NCI-H510A treated with DMSO at 0.1 percent for 48 hours (cell line): ENCODE data around the gene ZBBX.
"Not testable (repeated sequence)": the region's sequence is repeated elsewhere in the genome, so short reads cannot be mapped to it uniquely, and the experiment has no call there.

Source experiments
- DNase-seq: peaks from one replicate; lab custom pipeline; 2025; lab: John Stamatoyannopoulos, UW

ZBBX gene, protein sequence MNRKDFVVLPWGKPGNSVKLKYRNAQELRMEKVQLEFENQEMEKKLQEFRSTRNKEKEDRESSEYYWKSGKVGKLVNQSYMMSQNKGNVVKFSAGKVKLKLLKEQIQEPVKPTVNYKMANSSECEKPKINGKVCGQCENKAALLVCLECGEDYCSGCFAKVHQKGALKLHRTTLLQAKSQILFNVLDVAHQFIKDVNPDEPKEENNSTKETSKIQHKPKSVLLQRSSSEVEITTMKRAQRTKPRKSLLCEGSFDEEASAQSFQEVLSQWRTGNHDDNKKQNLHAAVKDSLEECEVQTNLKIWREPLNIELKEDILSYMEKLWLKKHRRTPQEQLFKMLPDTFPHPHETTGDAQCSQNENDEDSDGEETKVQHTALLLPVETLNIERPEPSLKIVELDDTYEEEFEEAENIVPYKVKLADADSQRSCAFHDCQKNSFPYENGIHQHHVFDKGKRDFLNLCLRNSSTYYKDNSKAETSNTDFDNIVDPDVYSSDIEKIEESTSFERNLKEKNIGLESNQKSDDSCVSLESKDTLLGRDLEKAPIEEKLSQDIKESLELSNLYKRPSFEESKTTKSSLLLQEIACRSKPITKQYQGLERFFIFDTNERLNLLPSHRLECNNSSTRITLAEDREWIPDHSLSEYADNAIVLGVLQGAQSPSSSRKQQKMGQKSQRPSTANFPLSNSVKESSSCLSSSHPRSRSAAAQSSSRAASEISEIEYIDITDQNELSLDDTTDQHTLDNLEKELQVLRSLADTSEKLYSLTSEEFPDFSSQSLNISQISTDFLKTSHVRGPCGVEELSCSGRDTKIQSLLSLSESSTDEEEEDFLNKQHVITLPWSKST

DNA sequence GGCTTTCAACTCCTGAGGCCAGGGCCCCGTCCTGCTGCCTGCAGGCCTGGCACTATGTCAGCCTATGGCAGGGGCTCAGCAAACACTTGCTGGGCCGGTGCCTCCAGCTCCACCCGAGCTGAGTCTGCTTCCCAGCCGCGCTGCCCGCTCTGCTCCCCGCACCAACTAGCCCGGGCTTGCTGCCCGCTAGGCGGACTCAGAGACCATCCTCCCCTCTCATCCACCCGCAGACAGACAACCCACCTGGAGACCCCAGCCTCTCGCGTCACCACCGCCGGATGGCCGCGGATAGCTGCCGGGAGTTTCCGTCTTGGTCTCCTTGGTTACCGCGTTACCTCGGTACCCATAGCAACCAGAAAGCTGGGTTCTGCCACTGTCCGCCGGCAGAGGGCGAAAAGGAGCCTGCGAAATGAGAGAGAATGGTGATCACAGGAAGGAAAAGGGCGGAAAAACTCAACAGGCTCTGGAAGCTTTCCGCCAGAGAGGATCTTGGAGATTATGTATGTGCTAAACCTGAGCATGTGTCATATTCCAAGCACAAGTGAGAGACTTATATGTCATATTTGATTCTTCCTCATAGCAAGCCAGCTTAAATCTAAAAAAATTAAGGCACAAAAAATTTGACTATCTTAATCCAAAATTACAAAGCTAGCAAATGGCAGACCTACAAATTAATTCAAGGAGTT is at the start of gene ZBBX:
ZBBX (minus strand) TSS at position 294 of the 686 bp plus-strand sequence. CDS start 7,396 bp downstream, outside the sequence.
- DNase-seq: peak; percentile 83

DNA sequence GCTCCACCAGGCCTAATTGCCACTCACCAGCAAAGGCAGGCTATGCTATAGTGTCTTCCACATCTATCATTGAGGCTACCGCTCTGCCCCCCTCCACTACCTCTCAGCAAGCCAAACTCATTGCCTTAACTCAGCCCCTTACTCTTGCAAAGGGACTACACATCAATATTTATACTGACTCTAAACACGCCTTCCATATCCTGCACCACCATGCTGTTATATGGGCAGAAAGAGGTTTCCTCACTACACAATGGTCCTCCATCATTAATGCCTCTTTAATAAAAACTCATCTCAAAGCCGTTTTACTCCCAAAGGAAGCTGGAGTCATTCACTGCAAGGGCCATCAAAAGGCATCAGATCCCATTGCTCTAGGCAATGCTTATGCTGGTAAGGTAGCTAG is 46.9 kb upstream of the ZBBX start:
- not testable (repeated sequence) for DNase-seq

DNA sequence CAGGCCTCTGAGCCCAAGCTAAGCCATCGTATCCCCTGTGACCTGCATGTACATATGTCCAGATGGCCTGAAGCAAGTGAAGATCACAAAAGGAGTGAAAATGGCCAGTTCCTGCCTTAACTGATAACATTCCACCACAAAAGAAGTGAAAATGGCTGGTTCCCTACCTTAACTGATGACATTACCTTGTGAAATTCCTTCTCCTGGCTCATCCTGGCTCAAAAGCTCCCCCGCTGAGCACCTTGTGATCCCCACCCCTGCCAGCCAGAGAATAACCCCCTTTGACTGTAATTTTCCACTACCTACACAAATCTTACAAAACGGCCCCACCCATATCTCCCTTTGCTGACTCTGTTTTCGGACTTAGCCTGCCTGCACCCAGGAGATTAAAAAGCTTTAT is 42.3 kb upstream of the ZBBX start:
- not testable (repeated sequence) for DNase-seq

DNA sequence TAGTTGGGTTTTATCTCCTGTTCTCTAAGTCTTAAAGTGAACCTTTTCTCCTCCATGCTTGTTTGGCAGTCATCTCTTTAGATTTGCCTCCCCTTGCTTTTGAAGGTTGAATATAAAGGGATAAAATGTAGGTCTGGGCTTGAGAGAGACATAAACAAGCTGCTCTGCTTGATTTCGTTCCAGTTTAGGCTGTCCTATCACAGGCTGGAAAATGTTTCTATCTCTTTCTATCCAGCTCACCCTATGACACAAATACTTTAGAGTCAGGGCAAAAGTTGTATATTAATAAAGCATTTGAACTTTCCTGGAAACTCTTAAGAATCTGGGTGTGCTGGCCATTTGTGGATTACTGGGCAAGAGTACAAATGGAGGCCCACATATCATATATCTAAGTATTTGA is 29.5 kb upstream of the ZBBX start:
- no peak for DNase-seq

DNA sequence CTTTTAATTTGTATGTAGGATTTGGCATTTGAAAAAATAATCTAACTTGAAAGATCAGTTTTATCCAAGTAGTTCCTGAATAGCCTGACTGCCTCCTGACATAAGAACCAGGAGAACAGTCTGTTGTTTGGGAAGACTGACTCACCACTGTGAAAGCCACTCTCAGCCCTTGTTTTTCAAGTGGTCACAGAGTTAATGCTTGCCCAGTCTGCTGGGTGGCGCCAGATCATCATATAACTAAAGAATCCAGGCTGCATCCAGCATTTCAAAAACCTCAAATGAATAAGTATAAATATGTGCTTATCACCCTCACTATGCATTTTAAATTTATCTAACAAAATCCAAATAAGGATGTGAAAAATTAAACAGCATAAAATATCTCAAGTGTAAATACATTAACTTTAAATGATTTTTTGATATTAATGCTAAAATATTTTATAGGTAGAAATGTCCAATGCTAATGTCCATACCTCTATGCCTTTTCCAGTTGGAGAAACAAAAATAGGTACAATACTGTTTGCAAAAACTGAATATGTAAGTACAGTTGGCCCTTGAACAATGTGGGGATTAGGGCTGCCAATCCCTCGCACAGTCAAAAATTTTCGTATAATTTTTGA is 26.9 kb upstream of the ZBBX start:
- DNase-seq: peak; percentile 62

DNA sequence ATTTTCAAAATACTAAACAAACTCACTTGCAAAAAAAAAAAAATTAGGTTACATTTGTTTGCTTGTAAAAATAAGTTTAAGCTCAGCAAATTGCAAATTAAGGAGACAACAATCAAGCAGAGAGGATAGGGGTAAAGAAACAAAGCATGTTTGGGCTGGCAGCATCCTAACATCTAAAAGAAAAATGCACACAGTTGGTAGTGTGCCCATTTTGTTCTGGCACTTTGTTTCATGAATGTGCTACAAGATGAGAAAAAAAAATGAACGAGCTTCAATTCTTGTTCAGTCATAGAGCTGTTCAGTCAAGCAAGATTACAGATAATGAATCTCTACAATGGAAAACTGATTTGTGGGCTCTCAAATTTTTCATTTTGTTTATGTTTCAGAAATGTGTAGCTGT is 17.7 kb upstream of the ZBBX start:
- no peak for DNase-seq

DNA sequence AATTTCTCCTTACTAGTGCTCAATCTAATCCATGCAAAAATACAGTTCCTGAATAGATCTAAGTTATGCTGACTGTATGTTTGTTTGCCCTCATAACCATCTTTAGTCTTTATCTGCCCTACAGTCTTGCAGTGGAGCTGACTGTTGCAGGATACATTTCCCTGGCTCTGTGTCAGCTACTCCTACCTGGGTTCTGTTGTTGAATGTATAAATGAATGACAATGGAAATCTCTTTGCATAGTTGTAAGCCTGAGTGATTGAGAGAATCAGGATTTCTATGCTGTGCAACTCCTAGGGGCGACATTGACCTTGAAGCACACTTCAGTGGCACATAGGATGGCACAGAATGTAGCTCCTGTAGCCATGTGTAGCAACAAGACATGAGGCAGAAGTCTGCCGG is 16.0 kb upstream of the ZBBX start:
- no peak for DNase-seq

DNA sequence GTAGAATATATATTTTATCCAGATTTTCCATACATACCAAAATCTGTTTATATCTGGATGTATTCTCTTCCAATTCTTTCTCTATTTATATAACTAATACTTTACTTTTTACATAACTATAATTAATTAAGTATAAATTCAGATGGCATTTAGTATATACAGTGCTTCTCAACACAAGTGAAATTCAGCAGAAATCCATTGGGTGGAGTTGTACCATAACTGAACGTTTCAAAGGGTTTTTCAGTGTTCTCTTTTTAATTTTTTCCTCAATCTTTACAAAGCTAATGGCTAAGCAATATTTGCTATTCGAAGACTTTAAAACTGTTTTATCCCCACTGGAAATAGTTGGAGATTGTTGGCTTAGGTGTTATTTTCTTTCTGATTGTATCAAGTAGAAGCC is 13.9 kb upstream of the ZBBX start:
- no peak for DNase-seq

DNA sequence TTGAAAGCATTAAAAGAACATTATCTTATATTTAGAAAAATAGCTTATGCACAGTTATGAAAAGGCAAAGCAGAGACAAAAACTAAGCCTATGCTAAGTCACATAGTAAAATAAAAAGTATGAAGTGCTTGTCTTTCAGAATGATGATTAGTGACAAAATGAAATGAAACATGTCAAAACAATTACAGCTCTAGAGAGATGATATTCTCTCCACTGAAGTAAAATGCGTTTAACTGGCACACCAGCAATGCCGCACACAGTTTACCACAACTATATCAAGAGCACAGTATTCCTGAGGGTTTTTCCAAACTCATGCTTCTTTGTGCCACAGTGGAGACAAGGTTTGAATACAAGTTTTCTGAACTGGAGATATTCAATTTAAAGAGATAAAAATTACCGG is 2.1 kb upstream of the ZBBX start:
- no peak for DNase-seq

DNA sequence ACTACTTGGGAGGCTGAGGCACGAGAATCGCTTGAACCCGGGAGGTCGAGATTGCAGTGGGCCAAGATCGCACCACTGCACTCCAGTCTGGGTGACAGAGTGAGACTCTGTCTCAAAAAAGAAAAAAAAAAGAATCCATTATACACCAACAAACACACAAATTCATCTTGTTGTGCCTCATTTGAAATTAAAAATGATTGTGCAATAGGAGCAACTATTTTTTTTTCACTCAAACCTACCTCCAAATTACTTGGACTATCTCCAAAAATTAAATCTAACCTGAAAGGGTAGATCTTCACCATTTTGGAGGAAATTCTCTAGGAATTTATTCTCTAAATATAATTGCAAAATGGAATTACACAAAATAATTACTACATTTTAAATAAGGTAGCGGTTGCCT is 4.6 kb downstream of the ZBBX start:
- DNase-seq: no peak

DNA sequence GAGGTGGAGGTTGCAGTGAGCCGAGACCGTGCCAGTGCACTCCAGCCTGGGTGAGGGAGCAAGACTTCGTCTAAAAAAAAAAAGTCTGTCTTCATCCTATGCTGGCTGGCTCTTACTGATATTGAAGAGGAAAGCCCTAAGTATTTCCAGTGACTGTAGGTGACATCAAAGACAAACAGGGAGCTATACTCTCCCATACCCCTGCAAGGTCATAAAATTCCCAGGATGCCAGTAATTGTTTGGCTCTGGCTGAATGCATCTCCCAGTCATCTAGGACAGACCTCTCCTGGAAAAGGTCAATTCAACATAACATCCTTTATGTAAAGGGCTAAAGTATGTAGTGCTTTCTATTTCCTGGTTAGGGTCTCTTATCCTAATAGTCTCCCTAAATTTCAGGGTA is 8.0 kb downstream of the ZBBX start:
- no peak for DNase-seq

DNA sequence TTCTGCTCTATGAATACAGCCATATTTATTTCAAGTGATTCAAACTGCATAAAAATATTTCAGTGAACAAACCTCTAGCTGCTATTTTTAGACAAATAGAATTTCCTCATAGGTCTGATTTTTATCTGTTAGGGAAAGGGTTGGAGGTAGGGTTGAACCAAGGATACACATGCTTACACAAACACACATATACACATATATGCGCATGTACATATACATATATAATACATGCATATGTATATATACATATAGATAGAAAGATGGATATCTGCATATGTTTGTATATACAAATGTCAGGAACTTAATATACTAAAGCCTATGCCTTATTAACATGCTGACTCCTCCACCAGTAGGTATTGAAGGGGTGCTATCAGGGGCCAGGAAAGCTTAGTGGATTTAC is 18.1 kb downstream of the ZBBX start:
- no peak for DNase-seq

DNA sequence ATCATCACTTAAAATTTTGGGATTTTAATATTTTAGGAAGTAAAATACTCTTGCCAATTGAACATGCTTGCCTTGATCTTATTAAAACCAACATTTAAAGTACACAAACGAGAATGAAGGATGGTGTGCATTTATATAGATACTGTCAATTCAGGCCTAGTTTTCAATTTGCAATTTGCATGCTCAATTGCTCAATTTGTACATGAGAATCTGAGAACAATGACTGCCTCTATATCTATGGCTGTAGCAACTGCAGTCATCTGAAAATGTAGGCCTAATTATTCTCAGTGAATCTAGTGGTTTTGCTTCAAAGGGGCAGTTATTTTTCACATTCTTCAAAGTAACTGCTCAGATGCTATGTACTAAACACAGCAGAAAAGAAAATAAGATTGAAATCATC is 18.8 kb downstream of the ZBBX start:
- DNase-seq: no peak

DNA sequence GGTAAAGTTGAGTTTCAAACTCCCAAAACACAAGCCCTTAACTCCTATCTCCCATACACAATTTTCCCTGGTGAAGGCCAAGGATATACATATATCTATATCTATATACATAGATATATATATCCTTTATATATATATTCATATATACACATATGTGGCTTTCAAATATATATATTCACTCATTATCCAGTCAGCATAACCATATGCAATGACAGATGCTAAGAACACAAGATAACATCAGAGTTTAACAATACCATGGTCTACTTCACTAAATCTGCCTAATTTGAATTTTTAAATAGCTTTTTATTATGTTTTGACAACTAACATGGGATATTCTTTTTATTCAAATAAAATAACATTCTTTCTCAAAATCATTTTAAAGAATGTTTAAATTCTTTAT is 24.7 kb downstream of the ZBBX start:
- DNase-seq: no peak

DNA sequence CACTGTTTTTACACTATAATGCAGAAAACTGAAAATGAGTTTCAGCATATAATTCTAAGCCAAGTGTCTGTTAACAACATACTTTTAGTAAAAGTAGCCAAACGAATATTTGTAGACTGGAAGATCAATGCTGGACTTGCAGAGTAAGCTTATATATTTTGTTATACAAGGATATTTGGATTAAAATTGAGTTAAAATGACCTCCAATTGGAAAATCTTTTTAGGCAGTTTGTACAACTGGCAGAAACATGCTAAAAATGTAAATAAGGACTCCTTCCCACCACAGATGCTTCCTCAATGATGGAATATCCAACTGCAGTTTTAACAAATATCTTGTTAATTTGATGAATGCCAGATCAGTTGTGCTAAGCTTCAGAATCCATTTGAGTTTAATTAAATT is 25.3 kb downstream of the ZBBX start:
- no peak for DNase-seq

DNA sequence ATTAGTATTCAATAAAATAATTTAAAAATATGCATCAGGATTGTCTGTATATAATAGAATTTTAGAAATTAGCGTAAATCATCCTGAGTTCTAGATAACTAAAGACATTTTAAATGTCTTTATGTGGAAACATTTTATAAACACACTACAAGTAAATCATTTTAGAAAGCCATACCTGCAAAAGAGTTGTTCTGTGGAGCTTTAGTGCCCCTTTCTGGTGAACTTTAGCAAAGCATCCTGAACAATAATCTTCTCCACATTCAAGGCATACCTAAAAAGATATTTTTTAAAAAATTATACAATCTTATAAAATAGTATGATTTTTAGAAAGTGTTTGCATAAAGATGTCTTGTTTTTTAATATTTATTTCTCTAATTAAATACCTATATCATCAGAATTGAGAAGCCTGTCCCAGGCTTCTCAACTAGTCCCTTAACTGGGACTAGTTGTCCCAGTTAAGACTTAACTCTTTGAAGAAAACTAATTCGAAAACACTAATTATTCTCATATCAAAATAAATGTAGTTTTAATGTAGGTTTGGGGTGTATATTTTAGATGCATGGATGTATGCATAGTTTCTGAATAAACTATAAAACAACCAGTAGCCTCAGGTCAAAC is 29.7 kb downstream of the ZBBX start:
- peak; percentile 20 for DNase-seq

DNA sequence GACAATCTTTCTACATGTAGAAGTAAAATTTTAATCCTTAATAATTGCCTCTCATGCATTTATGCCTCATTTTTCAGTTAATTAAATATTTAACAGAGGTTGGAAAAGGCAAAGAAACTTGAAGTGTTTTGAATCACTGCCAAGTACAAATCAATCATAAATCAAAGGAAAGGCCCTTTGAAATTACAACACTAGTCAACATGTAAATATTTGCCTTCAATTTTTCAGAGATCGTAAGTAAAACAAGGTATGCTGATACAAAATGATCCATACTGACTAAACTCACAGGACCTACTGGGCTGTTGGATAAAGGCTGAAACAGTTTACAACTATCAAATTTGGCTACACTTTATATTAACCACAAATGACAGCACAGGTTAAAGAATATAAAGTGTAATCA is 33.9 kb downstream of the ZBBX start:
- peak; percentile 42 for DNase-seq

DNA sequence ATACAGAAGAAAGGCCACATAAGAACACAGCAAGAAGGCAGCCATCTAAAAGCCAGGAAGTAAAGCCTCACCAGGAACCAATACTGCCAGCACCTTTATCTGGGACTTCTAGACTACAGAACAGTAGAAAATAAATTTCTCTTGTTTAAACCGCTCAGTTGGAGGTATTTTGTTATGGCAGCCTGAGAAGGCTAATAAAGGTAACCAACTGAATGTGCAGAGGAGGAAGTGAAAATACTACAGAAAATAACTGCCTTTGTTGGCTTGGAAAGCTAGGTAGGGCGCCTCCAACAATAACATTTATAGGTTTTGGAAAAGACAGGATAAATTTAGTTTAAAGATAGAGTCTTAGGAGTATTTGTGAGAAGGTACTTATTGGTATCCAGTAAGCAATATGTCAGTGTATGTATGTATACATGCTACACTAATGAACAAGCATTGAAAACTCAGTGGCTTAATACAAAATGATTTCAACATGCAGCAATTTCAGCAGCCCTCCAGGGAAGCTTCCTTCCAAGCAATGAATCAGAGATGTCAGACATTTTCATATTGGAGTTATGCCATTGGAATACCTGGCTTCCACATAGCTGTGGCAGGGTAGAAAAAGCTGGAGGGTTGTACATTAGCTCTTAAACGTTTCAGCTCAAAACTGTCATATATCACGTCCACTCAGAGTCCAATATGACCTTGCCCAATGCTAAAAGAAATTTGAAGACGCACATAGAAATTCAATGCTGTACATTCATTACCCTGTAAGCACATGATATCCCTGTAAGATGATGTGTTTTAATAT is 48.9 kb downstream of the ZBBX start:
- no peak for DNase-seq

DNA sequence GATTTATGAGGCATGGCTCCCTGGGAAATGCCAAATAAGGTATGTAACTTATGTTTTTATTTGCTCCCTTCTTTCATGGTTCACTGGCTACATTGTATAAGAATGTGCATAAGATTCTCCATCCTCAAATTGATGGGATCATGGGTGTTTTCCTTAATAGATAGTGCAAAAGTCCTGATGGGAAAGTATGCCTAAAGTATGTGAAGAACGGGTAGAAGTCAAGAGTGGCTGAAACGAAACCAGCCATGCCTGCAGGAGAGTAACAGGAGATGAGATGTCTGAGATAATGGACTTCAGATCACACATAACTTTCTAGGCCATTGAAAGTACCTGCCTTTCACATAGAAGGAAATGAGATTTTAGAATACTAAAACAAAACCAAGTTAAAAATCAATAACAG is 56.5 kb downstream of the ZBBX start:
- DNase-seq: no peak

DNA sequence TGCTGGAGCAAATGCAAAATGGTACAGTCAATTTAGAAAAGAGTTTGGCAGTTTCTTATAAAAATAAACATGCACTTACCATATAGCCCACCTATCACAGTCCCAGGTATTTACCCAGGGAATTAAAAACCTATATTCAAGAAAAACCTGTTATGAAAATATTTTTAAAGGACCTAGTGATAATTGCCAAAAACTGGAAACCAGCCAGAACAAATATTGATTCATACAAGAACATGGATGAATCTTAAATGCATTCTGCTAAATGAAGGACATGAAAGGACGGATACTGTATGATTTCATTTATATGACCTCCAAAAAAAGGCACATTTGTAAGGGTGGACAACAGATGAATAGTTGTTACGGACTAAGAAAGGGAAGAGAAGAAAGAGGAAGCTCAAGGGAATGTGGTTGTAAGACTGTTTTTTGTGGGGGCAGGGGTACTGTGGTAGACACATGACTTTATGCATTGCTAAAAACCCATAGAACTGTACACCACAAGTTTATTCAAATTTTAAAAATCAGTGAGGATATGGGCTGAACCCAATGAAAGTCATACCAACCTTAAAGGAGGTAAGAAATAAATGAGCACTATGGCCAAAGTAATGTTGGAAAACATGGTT is 61.0 kb downstream of the ZBBX start:
- DNase-seq: no peak

DNA sequence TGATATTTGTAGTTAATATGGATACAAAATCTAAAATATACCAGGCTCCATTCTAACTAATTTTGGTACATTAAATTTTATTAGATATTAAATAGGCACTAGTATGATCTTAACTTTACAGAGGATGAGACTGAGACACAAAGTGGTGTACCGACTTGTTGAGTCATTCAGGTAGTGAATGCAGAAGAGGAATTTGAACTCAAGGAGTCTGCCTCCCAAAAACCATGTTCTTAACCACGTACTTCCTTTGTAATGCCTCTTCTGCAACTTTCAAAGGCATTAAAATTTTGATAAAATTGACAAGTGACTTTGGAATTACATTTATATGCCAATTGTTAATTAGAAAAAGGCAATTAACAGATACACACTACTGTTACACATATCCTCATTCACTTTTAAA is 61.8 kb downstream of the ZBBX start:
- DNase-seq: no peak
